Mesodermal cell (in vitro differentiated cells): ENCODE data around the gene PGC.

Experiments
- H3K27ac ChIP-seq: 2 replicates; pipeline ENCODE4 v1.7.0; 2013; ENCODE audit warnings: mild to moderate bottlenecking, low read depth, low read length, moderate library complexity; ENCODE audit not compliant: severe bottlenecking
- H3K36me3 ChIP-seq: 2 replicates; pipeline ENCODE4 v1.7.1; 2013; ENCODE audit warnings: mild to moderate bottlenecking, low read length, moderate library complexity; ENCODE audit not compliant: control insufficient read depth, insufficient read depth
- H3K4me1 ChIP-seq: one replicate; pipeline ENCODE4 v1.7.1; 2013; ENCODE audit warnings: mild to moderate bottlenecking, low read length; ENCODE audit not compliant: insufficient read depth, control insufficient read depth, poor library complexity, severe bottlenecking
- H3K4me3 ChIP-seq: 2 replicates; pipeline ENCODE4 v1.7.0; 2013; ENCODE audit warnings: low read length, control low read depth, mild to moderate bottlenecking; ENCODE audit not compliant: insufficient read depth, poor library complexity, severe bottlenecking; ENCODE audit errors: extremely low read depth
- H3K9me3 ChIP-seq: 2 replicates; pipeline ENCODE4 v1.7.1; 2013; ENCODE audit warnings: mild to moderate bottlenecking, low read length, moderate library complexity; ENCODE audit not compliant: control insufficient read depth
- WGBS, 2 experiments: methylation state at CpG; one replicate each; pipeline ENCODE4 v1.1.5; 2013; ENCODE audit warnings: missing lambda C conversion rate in 2 of 2; ENCODE audit not compliant: insufficient coverage in 2 of 2; 5-methylcytosine and 5-hydroxymethylcytosine counted together

The PGC gene

DNA sequence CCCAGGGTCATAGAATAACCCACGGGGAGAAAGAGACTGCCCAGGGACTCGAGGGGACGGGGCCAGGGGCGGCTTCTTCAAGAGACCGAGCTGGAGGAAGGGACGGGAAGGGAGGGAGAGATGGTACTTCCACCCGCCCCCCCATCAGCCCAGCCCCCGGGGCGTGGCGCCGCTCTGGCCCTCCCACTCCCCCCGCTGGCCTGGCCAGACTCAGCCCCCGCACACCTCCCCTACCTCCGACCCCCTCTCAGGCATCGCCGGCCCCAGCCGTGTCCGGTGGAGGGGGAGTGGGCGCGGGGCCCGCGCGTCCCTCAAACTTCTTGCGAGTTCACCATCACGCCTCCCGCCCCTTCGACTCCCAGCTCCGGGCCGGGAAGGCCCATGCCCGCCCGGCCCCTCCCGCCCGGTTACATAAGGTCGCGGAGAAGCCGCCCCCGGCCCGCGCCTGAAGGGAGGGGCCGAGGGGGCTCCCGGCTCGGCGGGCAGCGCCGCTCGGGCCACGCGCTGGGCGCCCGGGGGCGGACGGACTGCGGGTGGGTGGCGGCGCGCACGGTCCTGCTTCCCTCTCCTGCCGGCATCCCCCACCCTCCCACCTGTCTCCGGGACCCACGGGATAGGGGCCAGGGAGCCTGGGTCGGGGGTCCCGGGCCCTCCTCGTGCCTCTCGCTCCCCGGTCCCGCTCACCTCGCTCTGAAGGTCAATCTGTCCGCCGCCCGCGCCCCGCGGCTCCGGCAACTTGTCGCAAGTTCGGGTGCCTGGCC, 12.4 kb downstream of the PGC start:
- H3K36me3 ChIP-seq, result no peaks in the 10 kb centered on the region
- no peak overlapping the region for H3K27ac ChIP-seq
- peaks cover 30% of the 10 kb centered on the region for H3K4me1 ChIP-seq
- H3K4me3 ChIP-seq, result peak overlapping the region; percentile 53
- WGBS, 2 experiments, result 0 to 1% methylated on average over 22 to 23 of the region's 76 CpGs
- no peaks in the 10 kb centered on the region for H3K9me3 ChIP-seq

DNA sequence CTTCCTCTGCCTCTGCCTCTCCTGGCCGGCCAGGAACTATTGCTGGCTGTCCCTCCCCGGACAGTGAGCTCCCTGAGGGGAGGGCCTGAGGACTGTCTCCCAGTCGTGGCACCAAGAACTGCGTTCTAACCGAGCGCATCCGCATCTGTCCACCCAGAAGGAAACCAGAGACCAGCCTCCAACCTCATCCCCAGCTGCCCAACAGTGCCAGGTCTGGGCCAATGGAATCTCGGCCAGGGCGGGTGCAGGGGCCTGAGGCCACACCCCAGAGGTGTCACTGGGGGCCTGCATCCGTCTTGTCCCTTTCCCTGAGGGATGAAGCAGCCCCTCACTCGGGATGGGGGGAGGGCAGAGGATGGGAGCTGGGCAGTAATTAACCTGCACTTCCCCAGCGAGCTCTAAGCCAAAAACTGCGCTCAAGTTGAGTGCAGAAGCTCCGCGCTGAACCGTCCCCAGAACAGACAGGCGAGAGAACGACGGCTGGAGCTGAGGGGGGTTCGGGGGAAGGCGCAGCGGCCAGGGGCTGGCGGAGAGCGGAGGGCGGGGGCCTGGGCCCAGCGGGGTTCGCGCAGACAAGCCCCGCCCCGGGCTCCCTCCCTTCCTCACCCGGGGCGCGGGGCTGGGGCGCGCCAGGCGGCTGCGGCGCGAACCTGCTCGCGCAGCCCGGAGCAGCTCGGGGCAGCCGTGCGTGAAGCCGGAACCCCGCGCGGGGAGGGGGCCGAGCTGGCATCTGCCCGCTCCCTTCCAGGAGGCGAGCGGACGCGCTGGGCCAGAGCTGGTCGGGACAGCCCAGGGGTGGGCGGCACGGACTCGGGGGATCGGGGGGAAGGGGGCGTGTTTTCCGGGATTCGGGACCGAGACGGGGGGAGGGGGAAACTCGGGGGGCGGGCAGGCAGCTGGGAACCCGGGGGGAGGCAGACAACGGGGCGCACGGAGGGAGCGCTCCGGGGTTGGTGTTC, 13.2 kb downstream of the PGC start:
- Histone ChIP-seq H3K4me1 (peaks cover 21% of the 10 kb centered on the region), H3K27ac (peak overlapping the region; percentile 52), H3K4me3 (peak overlapping the region; percentile 53), H3K36me3 (no peaks in the 10 kb centered on the region), H3K9me3 (no peaks in the 10 kb centered on the region)
- WGBS, 2 experiments, result 0 to 2% methylated on average over 30 to 48 of the region's 73 CpGs

DNA sequence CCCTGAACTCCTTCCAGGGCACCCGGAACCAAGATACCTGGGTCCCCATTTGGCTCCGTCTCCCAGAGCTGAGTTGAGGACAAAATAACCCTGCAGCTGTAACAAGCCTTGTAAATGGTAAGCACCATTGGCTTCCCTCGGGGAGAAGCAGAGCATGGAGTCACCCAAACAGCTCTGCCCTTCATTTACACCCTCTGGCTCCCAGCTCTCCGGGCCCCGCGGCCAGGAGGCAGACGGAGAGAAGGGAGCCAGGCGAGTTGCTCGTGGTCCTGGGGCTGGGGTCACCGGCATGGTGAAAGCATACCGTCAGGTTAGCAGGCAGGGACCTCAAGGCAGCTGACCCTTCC, 13.9 kb downstream of the PGC start:
- 14 to 16% methylated on average over 9 to 10 of the region's 11 CpGs for WGBS, 2 experiments
- Histone ChIP-seq H3K27ac (no peak overlapping the region), H3K4me3 (peak overlapping the region; percentile 53), H3K4me1 (peaks cover 16% of the 10 kb centered on the region), H3K36me3 (no peaks in the 10 kb centered on the region), H3K9me3 (no peaks in the 10 kb centered on the region)

DNA sequence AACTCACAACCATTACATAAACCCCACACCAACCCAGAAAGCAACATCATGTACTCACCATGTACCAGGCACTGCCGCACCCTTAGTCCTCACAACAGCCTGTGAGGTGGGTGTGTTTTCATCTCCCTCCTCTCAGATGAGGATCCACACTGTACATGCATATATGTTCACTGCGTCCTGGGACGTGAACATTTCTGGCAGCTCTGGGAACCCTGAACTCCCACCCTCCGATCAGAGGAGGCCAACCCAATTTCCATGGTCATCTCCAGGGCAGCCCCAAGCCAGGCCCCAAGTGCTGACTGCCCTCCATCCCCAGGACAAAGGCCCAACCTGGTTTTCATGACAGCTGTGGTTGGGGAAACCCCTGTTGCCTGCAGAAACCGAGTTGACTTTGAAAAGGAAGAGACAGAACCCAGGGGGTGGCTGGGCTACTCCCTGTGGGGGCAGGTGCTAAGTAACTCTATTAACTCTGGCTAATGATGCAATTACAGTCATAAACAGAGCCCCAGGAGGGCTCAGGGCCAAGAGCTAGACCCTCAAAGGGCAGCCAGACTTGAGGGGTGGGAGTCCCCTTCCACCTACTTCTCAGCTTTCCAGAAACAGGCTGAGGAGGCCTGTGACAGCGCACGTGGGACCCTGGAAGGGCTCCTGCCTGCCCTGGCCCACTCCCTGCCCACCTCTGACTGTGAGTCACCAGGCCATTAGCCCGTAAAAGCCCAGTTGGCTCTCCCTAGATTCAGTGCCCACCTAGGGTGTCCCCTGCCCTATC, 14.4 kb downstream of the PGC start:
- 51 to 59% methylated on average over 6 of the region's 8 CpGs for WGBS, 2 experiments
- H3K27ac ChIP-seq, result no peak overlapping the region
- H3K4me1 ChIP-seq, result peaks cover 16% of the 10 kb centered on the region
- no peaks in the 10 kb centered on the region for H3K9me3 ChIP-seq
- no peak overlapping the region for H3K4me3 ChIP-seq
- no peaks in the 10 kb centered on the region for H3K36me3 ChIP-seq

DNA sequence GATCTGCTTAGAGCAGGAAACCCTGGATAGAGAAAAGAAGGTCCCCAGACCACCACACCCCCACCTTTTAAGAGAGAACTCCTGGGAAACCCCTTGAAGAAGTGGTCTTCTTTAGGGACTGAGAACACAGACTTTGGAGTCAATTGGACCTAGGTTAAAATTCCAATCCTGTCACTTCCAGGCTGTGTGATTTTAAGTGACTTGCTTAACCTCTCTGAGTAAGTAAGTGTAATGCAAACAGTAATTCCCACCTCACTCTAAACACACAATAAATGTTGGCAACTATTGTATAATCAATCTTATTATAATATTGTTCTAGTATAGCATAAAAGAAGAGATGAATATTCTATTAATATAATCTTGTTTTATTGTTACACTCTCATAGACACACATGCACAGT, 15.0 kb downstream of the PGC start:
- Histone ChIP-seq H3K9me3 (no peaks in the 10 kb centered on the region), H3K27ac (no peak overlapping the region), H3K4me1 (peaks cover 16% of the 10 kb centered on the region), H3K36me3 (no peaks in the 10 kb centered on the region), H3K4me3 (no peak overlapping the region)

DNA sequence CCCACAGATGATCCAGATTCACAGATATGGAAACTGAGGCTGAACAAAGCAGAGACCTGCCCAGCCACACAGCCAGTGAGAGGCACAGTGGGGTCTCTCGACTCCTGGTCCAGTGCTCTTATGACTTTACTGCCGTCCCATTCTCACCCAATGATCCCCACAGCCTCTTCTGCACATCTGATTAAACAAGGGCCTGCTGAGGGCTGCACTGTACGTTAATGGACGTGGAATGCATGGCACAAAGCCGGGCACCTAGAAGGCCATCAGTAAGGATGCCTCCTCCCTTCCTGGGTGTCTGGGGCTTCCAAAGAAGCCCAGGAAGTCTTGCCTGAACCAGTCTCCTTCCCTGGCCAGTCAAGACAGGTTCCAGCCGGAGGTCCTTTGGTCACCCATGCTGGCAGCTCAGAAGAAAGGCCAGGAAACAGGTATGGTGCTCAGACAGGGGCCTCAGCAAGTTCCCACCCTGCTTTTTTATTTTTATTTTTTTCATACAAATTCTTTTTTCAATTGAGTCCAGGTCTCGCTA, 15.6 kb downstream of the PGC start:
- no peaks in the 10 kb centered on the region for H3K36me3 ChIP-seq
- no peak overlapping the region for H3K27ac ChIP-seq
- peaks cover 16% of the 10 kb centered on the region for H3K4me1 ChIP-seq
- 92 to 96% methylated on average over 7 of the region's 7 CpGs for WGBS, 2 experiments
- no peaks in the 10 kb centered on the region for H3K9me3 ChIP-seq
- no peak overlapping the region for H3K4me3 ChIP-seq

DNA sequence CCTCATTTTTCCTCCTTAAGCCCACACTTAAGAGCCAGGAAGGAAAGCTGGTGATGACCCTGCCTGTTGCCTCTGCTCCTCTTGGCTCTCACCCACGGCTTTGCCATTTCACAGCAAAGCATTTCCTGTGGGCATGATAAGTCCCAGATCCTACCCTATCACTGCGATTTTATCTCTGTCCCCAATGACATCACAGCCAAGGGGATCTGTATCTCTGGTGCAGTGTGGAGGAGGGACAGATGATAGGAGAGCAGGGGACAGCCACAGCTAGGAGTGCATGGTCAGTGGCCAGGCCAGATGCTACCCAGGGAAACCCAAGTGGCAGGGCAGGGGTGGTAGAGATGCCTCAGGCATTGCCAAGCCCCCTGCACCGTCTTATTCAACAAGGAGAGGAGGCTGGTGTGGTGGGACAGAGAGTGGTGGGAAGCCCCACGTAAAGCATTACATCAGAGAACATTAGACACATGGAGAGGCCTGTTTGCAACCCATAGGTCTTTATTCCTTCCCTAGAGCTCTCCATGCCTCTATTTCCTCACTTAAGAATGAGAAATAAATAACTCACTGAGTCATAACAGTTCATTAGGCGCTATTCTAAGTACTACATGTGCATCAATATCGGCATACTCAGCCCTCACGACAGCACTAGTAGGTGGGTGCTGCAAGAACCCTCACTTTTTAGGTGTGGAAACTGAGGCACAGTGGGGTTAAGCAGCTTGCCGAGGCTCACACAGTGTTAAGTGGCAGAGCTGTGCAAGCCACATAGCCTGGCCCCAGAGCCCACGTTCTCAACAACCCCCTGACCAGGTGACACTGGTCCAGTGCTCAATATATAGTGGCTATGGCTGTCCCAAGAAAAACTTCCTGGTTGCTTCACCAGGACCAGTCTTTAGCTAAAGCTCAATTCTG, 16.4 kb downstream of the PGC start:
- 91 to 94% methylated on average over 4 to 6 of the region's 9 CpGs for WGBS, 2 experiments
- Histone ChIP-seq H3K4me1 (peaks cover 10% of the 10 kb centered on the region), H3K27ac (no peak overlapping the region), H3K9me3 (no peaks in the 10 kb centered on the region), H3K36me3 (no peaks in the 10 kb centered on the region), H3K4me3 (no peak overlapping the region)

DNA sequence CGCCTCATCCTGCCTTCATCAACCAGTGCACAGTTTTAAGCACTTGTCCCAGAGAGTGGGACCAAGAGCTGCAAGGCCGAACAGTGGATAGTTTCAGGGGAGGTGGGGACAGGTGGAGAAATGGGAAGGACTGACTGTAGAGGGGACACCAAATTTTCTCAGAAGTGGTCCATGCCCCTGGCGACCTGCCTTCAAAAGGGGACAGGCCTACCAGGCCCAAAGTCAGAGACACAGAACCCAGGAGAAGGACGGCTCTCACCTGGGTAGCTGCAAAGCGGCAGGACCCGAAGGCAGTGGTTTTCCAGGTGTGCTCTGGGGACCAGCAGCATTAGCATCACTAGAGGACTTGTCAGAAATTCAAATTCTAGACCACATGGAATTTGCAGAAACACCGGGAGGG, 17.6 kb downstream of the PGC start:
- Histone ChIP-seq H3K4me3 (no peak overlapping the region), H3K27ac (no peak overlapping the region), H3K4me1 (peaks cover 9% of the 10 kb centered on the region), H3K36me3 (no peaks in the 10 kb centered on the region), H3K9me3 (no peaks in the 10 kb centered on the region)
- WGBS, 2 experiments, result 84 to 91% methylated on average over 5 to 7 of the region's 7 CpGs

DNA sequence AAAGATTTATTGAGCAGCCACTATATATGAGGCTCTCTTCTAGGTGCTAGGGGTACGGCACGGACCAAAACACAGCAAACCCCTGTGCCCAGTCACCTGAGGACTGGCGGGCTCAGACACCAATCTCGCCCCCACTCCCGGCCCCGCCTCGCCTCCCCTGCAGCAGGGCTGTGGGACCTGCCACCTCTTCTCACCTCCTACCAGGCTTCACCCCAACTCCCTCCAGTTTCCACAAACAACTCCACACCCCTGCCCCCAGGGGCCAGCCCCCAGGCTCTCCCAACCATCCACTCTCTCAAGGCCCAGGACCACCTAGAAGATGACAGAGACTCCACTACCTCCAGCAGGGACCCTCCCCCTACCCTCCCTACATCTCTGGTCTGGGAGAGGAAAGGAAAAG, 18.2 kb downstream of the PGC start:
- H3K9me3 ChIP-seq, result no peaks in the 10 kb centered on the region

More for the DNA sequence above, 18.2 kb downstream of the PGC start:
- Histone ChIP-seq H3K27ac (no peak overlapping the region), H3K4me1 (peaks cover 15% of the 10 kb centered on the region), H3K4me3 (no peak overlapping the region), H3K36me3 (no peaks in the 10 kb centered on the region)
- 87 to 91% methylated on average over 3 to 7 of the region's 7 CpGs for WGBS, 2 experiments
